SK-N-SH treated with all-trans-retinoic acid at 6 μM for 48 hours (cell line): ENCODE results near the gene CDH4.

ENCODE experiments used
- ATAC-seq: fragments of 200-7000 bp; cut with Tn5 transposase; 3 replicates; pipeline ENCODE4 v1.9.1; 2020; ENCODE audit warnings: mild to moderate bottlenecking, moderate library complexity
- BACH2 ChIP-seq: fragments of 250-450 bp; sonication (Bioruptor Pico); IDR thresholded peaks from 2 replicates; pipeline ENCODE4 v1.9.0; 2021; ENCODE audit warnings: mild to moderate bottlenecking, borderline replicate concordance
- CSDC2 ChIP-seq: fragments of 250-450 bp; sonication (Bioruptor Pico); IDR thresholded peaks from 2 replicates; pipeline ENCODE4 v1.5.0; 2020; ENCODE audit warnings: mild to moderate bottlenecking, moderate library complexity
- ESRRG ChIP-seq: fragments of 250-450 bp; sonication (Bioruptor Pico); IDR thresholded peaks from 2 replicates; pipeline ENCODE4 v1.6.1; 2021; ENCODE audit warnings: mild to moderate bottlenecking
- GLIS3 ChIP-seq: fragments of 250-450 bp; sonication (Bioruptor Pico); IDR thresholded peaks from 2 replicates; pipeline ENCODE4 v1.5.0; 2020; ENCODE audit warnings: mild to moderate bottlenecking, moderate library complexity
- ISL1 ChIP-seq: fragments of 250-450 bp; sonication (Bioruptor Pico); IDR thresholded peaks from 2 replicates; pipeline ENCODE4 v2.1.2; 2022; ENCODE audit warnings: mild to moderate bottlenecking, moderate library complexity
- OSR1 ChIP-seq: fragments of 250-450 bp; sonication (Bioruptor Pico); IDR thresholded peaks from 2 replicates; pipeline ENCODE4 v1.8.0; 2022; ENCODE audit warnings: moderate library complexity, mild to moderate bottlenecking, inconsistent platforms
- POU6F1 ChIP-seq: fragments of 250-450 bp; sonication (Bioruptor Pico); IDR thresholded peaks from 2 replicates; pipeline ENCODE4 v1.8.0; 2021; ENCODE audit warnings: low read depth, mild to moderate bottlenecking, moderate library complexity, borderline replicate concordance
- SNAI2 ChIP-seq: fragments of 250-450 bp; sonication (Bioruptor Pico); IDR thresholded peaks from 2 replicates; pipeline ENCODE4 v1.5.0; 2020; ENCODE audit warnings: mild to moderate bottlenecking, moderate library complexity
- TCF4 ChIP-seq: fragments of 250-450 bp; sonication (Bioruptor Pico); IDR thresholded peaks from 2 replicates; pipeline ENCODE4 v1.8.0; 2021; ENCODE audit warnings: mild to moderate bottlenecking, moderate library complexity, borderline replicate concordance
- TOX ChIP-seq: fragments of 250-450 bp; sonication (Bioruptor Pico); IDR thresholded peaks from 2 replicates; pipeline ENCODE4 v1.8.0; 2021; ENCODE audit warnings: mild to moderate bottlenecking, moderate library complexity, borderline replicate concordance
- TSHZ2 ChIP-seq: fragments of 250-450 bp; sonication (Bioruptor Pico); IDR thresholded peaks from 2 replicates; pipeline ENCODE4 v1.5.0; 2020; ENCODE audit warnings: mild to moderate bottlenecking, moderate library complexity
- ZC3H10 ChIP-seq: fragments of 250-450 bp; sonication (Bioruptor Pico); IDR thresholded peaks from 2 replicates; pipeline ENCODE4 v1.5.1; 2021; ENCODE audit warnings: mild to moderate bottlenecking, moderate library complexity
- ZFP3 ChIP-seq: fragments of 250-450 bp; sonication (Bioruptor Pico); IDR thresholded peaks from 2 replicates; pipeline ENCODE4 v1.5.0; 2020; ENCODE audit warnings: mild to moderate bottlenecking, moderate library complexity
- ZFP30 ChIP-seq: fragments of 450-650 bp; formaldehyde crosslinking; IDR thresholded peaks from 2 replicates; pipeline ENCODE4 v1.5.0; 2022; ENCODE audit warnings: mild to moderate bottlenecking, moderate library complexity
- ZNF565 ChIP-seq: fragments of 450-650 bp; formaldehyde crosslinking; conservative IDR thresholded peaks from 2 replicates; pipeline ENCODE4 v1.5.0; 2020; ENCODE audit warnings: low read depth, mild to moderate bottlenecking, moderate library complexity
- ZNF70 ChIP-seq: fragments of 450-650 bp; formaldehyde crosslinking; IDR thresholded peaks from 2 replicates; pipeline ENCODE4 v1.5.0; 2020; ENCODE audit warnings: mild to moderate bottlenecking, moderate library complexity
- ZNF8 ChIP-seq: fragments of 450-650 bp; formaldehyde crosslinking; IDR thresholded peaks from 2 replicates; pipeline ENCODE4 v1.5.0; 2020; ENCODE audit warnings: mild to moderate bottlenecking, moderate library complexity
- TF ChIP-seq, protein P1 (sequence below): fragments of 250-450 bp; sonication (Bioruptor Pico); IDR thresholded peaks from 2 replicates; pipeline ENCODE4 v1.5.1; 2020; ENCODE audit warnings: low read depth, mild to moderate bottlenecking, moderate library complexity
- TF ChIP-seq, protein P2 (sequence below): fragments of 250-450 bp; sonication (Bioruptor Pico); IDR thresholded peaks from 2 replicates; pipeline ENCODE4 v1.5.1; 2021; ENCODE audit warnings: mild to moderate bottlenecking, moderate library complexity
- TF ChIP-seq, protein P3 (sequence below): fragments of 250-450 bp; sonication (Bioruptor Pico); IDR thresholded peaks from 2 replicates; pipeline ENCODE4 v1.8.0; 2020; ENCODE audit warnings: mild to moderate bottlenecking, moderate library complexity, borderline replicate concordance

CDH4 gene

DNA sequence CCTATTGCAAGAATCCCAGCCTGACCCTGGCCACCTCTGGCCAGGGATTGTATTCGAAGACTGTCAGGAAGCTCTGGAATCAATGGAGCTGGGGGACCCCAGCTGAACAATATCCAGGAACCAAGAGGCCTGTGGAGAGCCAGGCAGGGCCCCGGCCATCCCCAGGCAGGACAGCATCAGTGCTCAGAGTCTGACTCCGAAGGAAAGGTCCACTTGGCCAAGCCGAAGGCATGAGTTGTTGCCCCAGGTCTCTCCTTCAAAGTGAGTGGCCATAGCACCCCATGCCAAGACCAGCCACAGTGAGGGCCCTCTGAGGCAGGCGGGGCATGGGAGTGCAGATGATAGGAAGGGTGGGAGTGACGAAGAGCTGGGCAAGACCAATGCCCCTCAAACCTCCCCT is 193.1 kb downstream of the CDH4 start:
- ATAC-seq, result no peak
- no peak for TF ChIP-seq ZFP30 (CRISPR knock-in tag)
- TF ChIP-seq, protein P1, sequence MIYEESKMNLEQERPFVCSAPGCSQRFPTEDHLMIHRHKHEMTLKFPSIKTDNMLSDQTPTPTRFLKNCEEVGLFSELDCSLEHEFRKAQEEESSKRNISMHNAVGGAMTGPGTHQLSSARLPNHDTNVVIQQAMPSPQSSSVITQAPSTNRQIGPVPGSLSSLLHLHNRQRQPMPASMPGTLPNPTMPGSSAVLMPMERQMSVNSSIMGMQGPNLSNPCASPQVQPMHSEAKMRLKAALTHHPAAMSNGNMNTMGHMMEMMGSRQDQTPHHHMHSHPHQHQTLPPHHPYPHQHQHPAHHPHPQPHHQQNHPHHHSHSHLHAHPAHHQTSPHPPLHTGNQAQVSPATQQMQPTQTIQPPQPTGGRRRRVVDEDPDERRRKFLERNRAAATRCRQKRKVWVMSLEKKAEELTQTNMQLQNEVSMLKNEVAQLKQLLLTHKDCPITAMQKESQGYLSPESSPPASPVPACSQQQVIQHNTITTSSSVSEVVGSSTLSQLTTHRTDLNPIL (CRISPR knock-in tag), result no peak
- TF ChIP-seq ZNF70 (CRISPR knock-in tag), result no peak
- no peak for TF ChIP-seq ZNF8 (CRISPR knock-in tag)
- TF ChIP-seq ZC3H10, result no peak
- TF ChIP-seq BACH2, result no peak
- TF ChIP-seq CSDC2 (CRISPR knock-in tag), result no peak

- ATAC-seq, result no peak
- TF ChIP-seq ZNF565 (no peak), POU6F1 (no peak), CSDC2 (CRISPR knock-in tag) (no peak), GLIS3 (CRISPR knock-in tag) (no peak), OSR1 (CRISPR knock-in tag) (no peak), SNAI2 (CRISPR knock-in tag) (no peak), ZFP3 (no peak), BACH2 (no peak), ZFP30 (CRISPR knock-in tag) (no peak), ZC3H10 (no peak), TOX (no peak), ISL1 (CRISPR knock-in tag) (no peak), TCF4 (no peak), ESRRG (no peak), TSHZ2 (CRISPR knock-in tag) (no peak)
- TF ChIP-seq, protein P2, sequence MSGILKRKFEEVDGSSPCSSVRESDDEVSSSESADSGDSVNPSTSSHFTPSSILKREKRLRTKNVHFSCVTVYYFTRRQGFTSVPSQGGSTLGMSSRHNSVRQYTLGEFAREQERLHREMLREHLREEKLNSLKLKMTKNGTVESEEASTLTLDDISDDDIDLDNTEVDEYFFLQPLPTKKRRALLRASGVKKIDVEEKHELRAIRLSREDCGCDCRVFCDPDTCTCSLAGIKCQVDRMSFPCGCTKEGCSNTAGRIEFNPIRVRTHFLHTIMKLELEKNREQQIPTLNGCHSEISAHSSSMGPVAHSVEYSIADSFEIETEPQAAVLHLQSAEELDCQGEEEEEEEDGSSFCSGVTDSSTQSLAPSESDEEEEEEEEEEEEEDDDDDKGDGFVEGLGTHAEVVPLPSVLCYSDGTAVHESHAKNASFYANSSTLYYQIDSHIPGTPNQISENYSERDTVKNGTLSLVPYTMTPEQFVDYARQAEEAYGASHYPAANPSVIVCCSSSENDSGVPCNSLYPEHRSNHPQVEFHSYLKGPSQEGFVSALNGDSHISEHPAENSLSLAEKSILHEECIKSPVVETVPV (CRISPR knock-in tag), result no peak
- TF ChIP-seq, protein P1 (CRISPR knock-in tag), result no peak
- TF ChIP-seq, protein P3, sequence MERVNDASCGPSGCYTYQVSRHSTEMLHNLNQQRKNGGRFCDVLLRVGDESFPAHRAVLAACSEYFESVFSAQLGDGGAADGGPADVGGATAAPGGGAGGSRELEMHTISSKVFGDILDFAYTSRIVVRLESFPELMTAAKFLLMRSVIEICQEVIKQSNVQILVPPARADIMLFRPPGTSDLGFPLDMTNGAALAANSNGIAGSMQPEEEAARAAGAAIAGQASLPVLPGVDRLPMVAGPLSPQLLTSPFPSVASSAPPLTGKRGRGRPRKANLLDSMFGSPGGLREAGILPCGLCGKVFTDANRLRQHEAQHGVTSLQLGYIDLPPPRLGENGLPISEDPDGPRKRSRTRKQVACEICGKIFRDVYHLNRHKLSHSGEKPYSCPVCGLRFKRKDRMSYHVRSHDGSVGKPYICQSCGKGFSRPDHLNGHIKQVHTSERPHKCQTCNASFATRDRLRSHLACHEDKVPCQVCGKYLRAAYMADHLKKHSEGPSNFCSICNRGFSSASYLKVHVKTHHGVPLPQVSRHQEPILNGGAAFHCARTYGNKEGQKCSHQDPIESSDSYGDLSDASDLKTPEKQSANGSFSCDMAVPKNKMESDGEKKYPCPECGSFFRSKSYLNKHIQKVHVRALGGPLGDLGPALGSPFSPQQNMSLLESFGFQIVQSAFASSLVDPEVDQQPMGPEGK (CRISPR knock-in tag), result no peak
Measured at GRCh38 chr20:61445741-61446140, 193.7 kb downstream of the CDH4 start.

DNA sequence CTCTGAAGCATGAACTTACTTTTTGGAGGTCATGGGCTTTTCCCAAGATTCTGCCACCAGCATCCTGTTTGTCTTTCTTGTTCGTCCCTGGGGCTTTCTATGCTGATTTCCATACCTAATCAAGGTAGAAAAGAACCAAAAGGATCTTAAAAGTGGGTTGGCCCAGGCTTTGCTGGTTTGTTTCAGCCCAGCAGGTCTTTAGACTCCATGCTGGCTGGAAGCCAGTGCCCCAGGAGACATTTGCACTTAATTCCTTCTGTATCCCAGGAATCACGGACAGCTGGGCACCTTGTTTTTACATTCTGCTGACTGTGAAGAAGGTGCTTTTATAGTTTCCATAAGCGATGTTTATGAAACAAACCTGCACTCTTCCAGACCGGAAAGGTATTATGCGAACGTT is 195.9 kb downstream of the CDH4 start:
- ATAC-seq, result no peak
- TF ChIP-seq GLIS3 (CRISPR knock-in tag), result no peak
- no peak for TF ChIP-seq POU6F1
- TF ChIP-seq, all 23 proteins: peak for 0
